Fibroblast of lung (primary cell): Measurements from ENCODE around the gene BORCS8. TPM values are rescaled to one million over a fixed set of nuclear protein-coding genes. Genes with fewer than 3 reads are reported as not detected.

Experiments
- DNase-seq, 2 donors: peaks; one replicate each; pipeline versions ENCODE4 v3.0.0 to v3.0.0-alpha.2; 2010; ENCODE audit warnings: low read depth in 2 of 2
- H2AFZ ChIP-seq: 2 replicates; pipeline ENCODE4 v1.5.1; 2012; ENCODE audit warnings: low read length, control low read depth, inconsistent platforms
- H3K27ac ChIP-seq: 2 replicates; pipeline ENCODE4 v1.5.1; 2011; ENCODE audit warnings: low read length, control low read depth; ENCODE audit not compliant: insufficient read depth
- H3K27me3 ChIP-seq: 2 replicates; pipeline ENCODE4 v1.5.1; 2011; ENCODE audit warnings: mild to moderate bottlenecking, low read length; ENCODE audit not compliant: control insufficient read depth, insufficient read depth
- H3K36me3 ChIP-seq: 2 replicates; pipeline ENCODE4 v1.5.1; 2011; ENCODE audit warnings: low read length; ENCODE audit not compliant: control insufficient read depth, insufficient read depth
- H3K4me1 ChIP-seq: 2 replicates; pipeline ENCODE4 v1.5.1; 2011; ENCODE audit warnings: low read length; ENCODE audit not compliant: control insufficient read depth, insufficient read depth; ENCODE audit errors: extremely low read depth
- H3K4me2 ChIP-seq: 2 replicates; pipeline ENCODE4 v1.5.1; 2011; ENCODE audit warnings: low read length, control low read depth; ENCODE audit not compliant: insufficient read depth; ENCODE audit errors: extremely low read depth
- H3K4me3 ChIP-seq, 4 experiments: fragments of 200-600 bp in 1 of 4; sonication (generic) in 1 of 4; replicated peaks in 1 of 4; 2 replicates each; pipeline ENCODE4 v1.5.1; 2011 to 2016; ENCODE audit warnings: low read length in 4 of 4, low read depth in 3 of 4, mild to moderate bottlenecking in 3 of 4, control low read depth in 2 of 4, inconsistent platforms in 1 of 4, mixed read lengths in 1 of 4; ENCODE audit not compliant: insufficient read depth in 1 of 4; ENCODE audit errors: control extremely low read depth in 1 of 4
- H3K79me2 ChIP-seq: 2 replicates; pipeline ENCODE4 v1.5.1; 2012; ENCODE audit warnings: mild to moderate bottlenecking, low read length, inconsistent platforms; ENCODE audit not compliant: control insufficient read depth, insufficient read depth
- H3K9ac ChIP-seq: 2 replicates; pipeline ENCODE4 v1.5.1; 2011; ENCODE audit warnings: mild to moderate bottlenecking, low read length, control low read depth; ENCODE audit not compliant: insufficient read depth
- H3K9me3 ChIP-seq: 2 replicates; pipeline ENCODE4 v1.5.1; 2012; ENCODE audit warnings: low read depth, low read length; ENCODE audit not compliant: control insufficient read depth, insufficient read depth
- H4K20me1 ChIP-seq: 2 replicates; pipeline ENCODE4 v1.5.1; 2011; ENCODE audit warnings: low read length; ENCODE audit not compliant: control insufficient read depth, insufficient read depth; ENCODE audit errors: extremely low read depth
- EZH2 ChIP-seq: IDR thresholded peaks from 2 replicates; pipeline ENCODE4 v1.5.1; 2012; ENCODE audit warnings: low read length, control low read depth, mild to moderate bottlenecking; ENCODE audit errors: missing control alignments
- polyA plus RNA-seq, 2 donors: library from polyadenylated mRNA; depleted of rRNA in 1 of 2; stranded (reverse) in 1 of 2; unstranded in 1 of 2; fragments of >200 nt; gene quantifications; 2 replicates each; pipeline ENCODE4 v1.2.1, GENCODE V29; 2011 to 2012; ENCODE audit warnings: missing spikeins in 1 of 2
- total RNA-seq: library from RNA; depleted of rRNA; stranded (reverse); fragments of >200 nt; gene quantifications from 2 replicates; pipeline ENCODE4 v1.2.1, GENCODE V29; 2014
- TF ChIP-seq, protein P1 (sequence below), 2 donors: IDR thresholded peaks in 1 of 2; conservative IDR thresholded peaks in 1 of 2; 1 replicate in 1 of 2; 2 replicates in 1 of 2; pipeline ENCODE4 v1.5.1; 2011 to 2012; ENCODE audit warnings: low read length in 2 of 2, control low read depth in 1 of 2, inconsistent platforms in 1 of 2, low read depth in 1 of 2, mild to moderate bottlenecking in 1 of 2

The BORCS8 gene
- total and polyA plus RNA-seq, 2 donors (not counting 1 experiment from before 2014, with no cell fraction given), result 10.7 to 13.9 TPM

DNA sequence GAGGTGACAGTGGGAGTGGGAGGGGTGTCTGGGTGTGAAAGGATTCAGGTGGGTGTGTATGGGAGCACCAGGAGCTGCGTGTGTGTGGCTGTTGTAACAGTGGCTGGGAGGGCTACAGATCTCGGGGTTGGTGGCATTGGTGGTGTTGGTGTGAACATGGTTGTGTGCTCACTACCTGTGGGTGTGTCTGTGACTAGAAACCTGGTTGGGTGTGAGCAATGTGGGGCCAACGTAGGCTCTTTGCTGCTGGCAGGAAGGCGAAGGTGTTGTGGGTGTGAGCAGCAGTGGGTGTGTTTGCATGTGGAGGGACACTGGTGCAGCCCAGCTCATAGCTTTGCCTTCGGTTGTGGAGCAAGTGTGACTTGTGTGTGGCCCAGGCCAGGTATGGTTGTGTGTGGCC lies 15.0 kb upstream of the BORCS8 start:
- no peak overlapping the region for H3K4me2 ChIP-seq
- H3K4me3 ChIP-seq, result no peak overlapping the region
- no peak for DNase-seq
- no peak overlapping the region for H3K9ac ChIP-seq
- H3K36me3 ChIP-seq, result no peaks in the 10 kb centered on the region
- no peaks in the 10 kb centered on the region for H3K9me3 ChIP-seq
- TF ChIP-seq, protein P1, sequence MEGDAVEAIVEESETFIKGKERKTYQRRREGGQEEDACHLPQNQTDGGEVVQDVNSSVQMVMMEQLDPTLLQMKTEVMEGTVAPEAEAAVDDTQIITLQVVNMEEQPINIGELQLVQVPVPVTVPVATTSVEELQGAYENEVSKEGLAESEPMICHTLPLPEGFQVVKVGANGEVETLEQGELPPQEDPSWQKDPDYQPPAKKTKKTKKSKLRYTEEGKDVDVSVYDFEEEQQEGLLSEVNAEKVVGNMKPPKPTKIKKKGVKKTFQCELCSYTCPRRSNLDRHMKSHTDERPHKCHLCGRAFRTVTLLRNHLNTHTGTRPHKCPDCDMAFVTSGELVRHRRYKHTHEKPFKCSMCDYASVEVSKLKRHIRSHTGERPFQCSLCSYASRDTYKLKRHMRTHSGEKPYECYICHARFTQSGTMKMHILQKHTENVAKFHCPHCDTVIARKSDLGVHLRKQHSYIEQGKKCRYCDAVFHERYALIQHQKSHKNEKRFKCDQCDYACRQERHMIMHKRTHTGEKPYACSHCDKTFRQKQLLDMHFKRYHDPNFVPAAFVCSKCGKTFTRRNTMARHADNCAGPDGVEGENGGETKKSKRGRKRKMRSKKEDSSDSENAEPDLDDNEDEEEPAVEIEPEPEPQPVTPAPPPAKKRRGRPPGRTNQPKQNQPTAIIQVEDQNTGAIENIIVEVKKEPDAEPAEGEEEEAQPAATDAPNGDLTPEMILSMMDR (conservative IDR thresholded peaks at IDR 0.05 in 1 of 2, IDR thresholded peaks at IDR 0.05 in 1 of 2; ENCODE audit: low read depth in 1 of 2, low read length in 2 of 2), result no peak
- TF ChIP-seq EZH2, result no peak
- H3K27me3 ChIP-seq, result peaks cover 6% of the 10 kb centered on the region
- peaks cover 2% of the 10 kb centered on the region for H3K4me1 ChIP-seq
- no peaks in the 10 kb centered on the region for H4K20me1 ChIP-seq
- H2AFZ ChIP-seq, result no peak overlapping the region
- H3K79me2 ChIP-seq, result no peaks in the 10 kb centered on the region
- H3K27ac ChIP-seq, result no peak overlapping the region

DNA sequence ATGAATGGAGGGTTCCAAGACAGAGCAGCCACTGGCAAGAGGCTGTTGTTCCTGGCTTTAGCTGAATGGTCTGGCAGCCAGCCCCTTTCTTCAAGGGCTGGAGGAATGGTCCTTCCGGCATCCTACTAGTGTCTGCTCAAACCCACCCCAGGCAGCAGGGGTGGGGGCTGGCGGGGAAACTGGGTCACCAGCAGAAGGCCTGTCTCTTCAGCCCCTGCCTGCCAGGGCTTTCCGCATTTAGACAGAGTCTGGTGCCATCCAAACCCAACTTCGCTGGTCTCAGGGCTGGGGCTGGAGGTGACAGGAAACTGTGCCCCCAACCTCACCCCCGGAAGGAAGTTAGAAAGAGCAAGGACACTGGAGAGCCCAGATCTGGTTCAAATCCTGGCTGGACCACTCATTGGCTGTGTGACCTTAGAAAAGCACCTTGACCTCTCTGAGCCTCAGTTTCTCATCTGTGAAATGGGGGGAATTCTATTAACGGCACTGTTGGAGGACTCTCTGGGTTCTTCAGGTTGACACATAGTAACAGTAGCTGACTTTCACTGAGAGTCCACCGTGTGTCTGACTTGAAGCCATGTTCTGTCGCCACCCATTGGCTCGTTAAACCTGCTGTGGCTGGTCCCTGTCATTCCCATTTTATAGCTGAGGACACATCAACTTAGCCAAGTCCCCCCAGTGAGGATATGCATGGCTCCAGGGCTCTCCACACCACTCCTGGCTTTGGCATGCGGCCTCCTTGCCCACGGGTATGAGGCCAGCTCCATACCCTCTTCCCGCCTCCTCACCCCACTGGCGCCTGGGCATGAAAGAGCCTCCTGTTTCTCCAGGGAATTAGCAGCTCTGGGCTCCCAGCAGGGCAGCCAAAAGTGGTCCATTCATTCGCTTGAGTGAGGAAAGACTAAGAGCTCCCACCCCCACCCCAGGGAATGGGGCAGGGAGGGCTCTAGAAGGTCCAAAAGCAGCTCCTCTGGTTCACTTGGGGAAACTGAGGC lies 13.8 kb upstream of the BORCS8 start:
- no peak overlapping the region for H3K4me2 ChIP-seq
- H3K9ac ChIP-seq, result no peak overlapping the region
- H3K9me3 ChIP-seq, result no peaks in the 10 kb centered on the region
- H3K4me3 ChIP-seq, result no peak overlapping the region
- H3K27ac ChIP-seq, result no peak overlapping the region
- no peak for DNase-seq
- no peaks in the 10 kb centered on the region for H3K79me2 ChIP-seq
- no peaks in the 10 kb centered on the region for H3K36me3 ChIP-seq
- no peaks in the 10 kb centered on the region for H4K20me1 ChIP-seq
- peaks cover 2% of the 10 kb centered on the region for H3K4me1 ChIP-seq
- TF ChIP-seq, protein P1 (conservative IDR thresholded peaks at IDR 0.05 in 1 of 2, IDR thresholded peaks at IDR 0.05 in 1 of 2; ENCODE audit: low read depth in 1 of 2, low read length in 2 of 2), result no peak
- TF ChIP-seq EZH2, result no peak
- H2AFZ ChIP-seq, result no peak overlapping the region
- H3K27me3 ChIP-seq, result no peaks in the 10 kb centered on the region

DNA sequence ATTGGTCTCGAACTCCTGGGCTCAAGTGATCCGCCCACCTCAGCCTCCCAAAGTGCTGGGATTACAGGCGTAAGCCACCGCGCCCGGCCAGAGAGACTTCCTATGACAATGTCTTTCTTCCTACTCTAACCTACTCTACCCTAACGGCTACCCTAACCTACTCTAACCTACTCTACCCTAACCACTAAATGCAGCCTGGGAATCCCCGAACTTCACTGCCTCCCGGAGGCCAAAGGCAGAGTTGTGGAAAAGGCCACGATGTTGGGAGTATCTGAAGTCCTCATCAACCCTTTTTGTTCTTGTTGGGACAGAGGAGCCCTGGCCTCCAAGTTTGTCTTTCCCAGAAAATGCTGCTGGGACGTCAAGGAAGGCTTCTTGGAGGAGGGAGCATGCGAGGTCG lies 12.2 kb upstream of the BORCS8 start:
- DNase-seq, result no peak
- H3K27ac ChIP-seq, result no peak overlapping the region
- H3K4me3 ChIP-seq, result no peak overlapping the region
- no peak overlapping the region for H2AFZ ChIP-seq
- H3K4me2 ChIP-seq, result no peak overlapping the region
- H3K27me3 ChIP-seq, result no peaks in the 10 kb centered on the region
- peaks cover 2% of the 10 kb centered on the region for H3K4me1 ChIP-seq
- no peaks in the 10 kb centered on the region for H4K20me1 ChIP-seq
- TF ChIP-seq, protein P1 (conservative IDR thresholded peaks at IDR 0.05 in 1 of 2, IDR thresholded peaks at IDR 0.05 in 1 of 2; ENCODE audit: low read depth in 1 of 2, low read length in 2 of 2), result no peak
- no peak for TF ChIP-seq EZH2
- H3K36me3 ChIP-seq, result peaks cover 3% of the 10 kb centered on the region
- no peak overlapping the region for H3K9ac ChIP-seq
- no peaks in the 10 kb centered on the region for H3K79me2 ChIP-seq
- no peaks in the 10 kb centered on the region for H3K9me3 ChIP-seq
